Hepatocyte (in vitro differentiated cells): ENCODE measurements around the gene IRX1. TPM values are rescaled to one million over a fixed set of nuclear protein-coding genes. Genes with fewer than 3 reads are reported as not detected.

Source experiments
- DNase-seq: peaks from one replicate; pipeline ENCODE4 v3.0.0-alpha.2; 2016; ENCODE audit warnings: low spot score
- H2AFZ ChIP-seq: fragments of 200-600 bp; sonication (generic); 2 replicates; pipeline ENCODE4 v1.6.0; 2016; ENCODE audit warnings: antibody characterized with exemption, mild to moderate bottlenecking
- H3K27ac ChIP-seq: fragments of 200-600 bp; sonication (generic); 2 replicates; pipeline ENCODE4 v1.5.1; 2016; ENCODE audit warnings: mild to moderate bottlenecking
- H3K27me3 ChIP-seq: fragments of 200-600 bp; sonication (generic); 2 replicates; pipeline ENCODE4 v1.6.1; 2016
- H3K36me3 ChIP-seq: fragments of 200-600 bp; sonication (generic); replicated peaks from 2 replicates; pipeline ENCODE4 v1.5.1; 2016; ENCODE audit warnings: low read depth; ENCODE audit not compliant: insufficient read depth
- H3K4me1 ChIP-seq: fragments of 200-600 bp; sonication (generic); 2 replicates; pipeline ENCODE4 v1.5.1; 2016; ENCODE audit warnings: mild to moderate bottlenecking, moderate library complexity; ENCODE audit not compliant: insufficient read depth
- H3K4me2 ChIP-seq: fragments of 200-600 bp; sonication (generic); 2 replicates; pipeline ENCODE4 v1.6.0; 2016
- H3K4me3 ChIP-seq: fragments of 200-600 bp; sonication (generic); 2 replicates; pipeline ENCODE4 v1.5.1; 2016; ENCODE audit warnings: mild to moderate bottlenecking
- H3K79me2 ChIP-seq: fragments of 200-600 bp; sonication (generic); 2 replicates; pipeline ENCODE4 v1.6.0; 2017; ENCODE audit warnings: mild to moderate bottlenecking
- H3K9me2 ChIP-seq: fragments of 200-600 bp; sonication (generic); replicated peaks from 2 replicates; pipeline ENCODE4 v1.6.0; 2017; ENCODE audit warnings: mild to moderate bottlenecking; ENCODE audit not compliant: insufficient read depth
- H3K9me3 ChIP-seq: fragments of 200-600 bp; sonication (generic); 2 replicates; pipeline ENCODE4 v1.5.1; 2016; ENCODE audit warnings: low read depth, mild to moderate bottlenecking
- H4K20me1 ChIP-seq: fragments of 200-600 bp; sonication (generic); 2 replicates; pipeline ENCODE4 v1.6.0; 2016; ENCODE audit warnings: mild to moderate bottlenecking; ENCODE audit not compliant: insufficient read depth, poor library complexity, severe bottlenecking
- CTCF ChIP-seq: fragments of 200-600 bp; sonication (generic); IDR thresholded peaks from 2 replicates; pipeline ENCODE4 v1.5.1; 2016; ENCODE audit warnings: antibody characterized with exemption, mild to moderate bottlenecking; ENCODE audit not compliant: poor library complexity
- EZH2 ChIP-seq: fragments of 200-600 bp; sonication (generic); IDR thresholded peaks from 2 replicates; pipeline ENCODE4 v1.6.1; 2016; ENCODE audit warnings: antibody characterized with exemption, mild to moderate bottlenecking, borderline replicate concordance
- EZH2phosphoT487 ChIP-seq: fragments of 200-600 bp; sonication (generic); IDR thresholded peaks from one replicate; pipeline ENCODE4 v1.6.1; 2018; ENCODE audit warnings: antibody characterized with exemption, mild to moderate bottlenecking, low read depth, moderate library complexity; ENCODE audit not compliant: unreplicated experiment, severe bottlenecking
- whole genome bisulfite sequencing: methylation state at CpG from one replicate; pipeline ENCODE4 v1.1.6; 2016; ENCODE audit warnings: low lambda C conversion rate; ENCODE audit errors: missing lambda C conversion rate; 5-methylcytosine and 5-hydroxymethylcytosine counted together
- polyA plus RNA-seq: library from polyadenylated mRNA; unstranded; fragments of >200 nt; fragmentation: Nextera tagmentation; extraction: Ambion mirVana; gene quantifications from 2 replicates; pipeline ENCODE4 v1.2.1, GENCODE V29; 2016
- total RNA-seq: library from RNA; depleted of rRNA; stranded (reverse); fragments of >200 nt; gene quantifications from 2 replicates; pipeline ENCODE4 v1.2.3, GENCODE V29; 2014

The IRX1 gene
- total and polyA plus RNA-seq, 2 experiments from 2014 or later = 3.8 to 10.2 TPM

- Histone ChIP-seq H3K4me3 (no peak overlapping the region), H3K36me3 (no peaks in the 10 kb centered on the region)
Measured at GRCh38 chr5:3599226-3600105, 3.8 kb downstream of the IRX1 start.

GRCh38 chr5:3600106-3601060 lies 4.8 kb downstream of the IRX1 start:
- H3K4me1 ChIP-seq = peaks cover 13% of the 10 kb centered on the region
- H3K27me3 ChIP-seq = peaks cover 93% of the 10 kb centered on the region
- 5% methylated on average over 55 of the region's 71 CpGs for WGBS
- H3K27ac ChIP-seq = no peak overlapping the region
- no peak overlapping the region for H3K4me3 ChIP-seq
- H3K4me2 ChIP-seq = peak overlapping the region; percentile 76
- H4K20me1 ChIP-seq = no peaks in the 10 kb centered on the region
- H3K79me2 ChIP-seq = no peaks in the 10 kb centered on the region
- H2AFZ ChIP-seq = no peak overlapping the region
- TF ChIP-seq CTCF = no peak
- TF ChIP-seq EZH2phosphoT487 = peak; percentile 17
- peak; percentile 84 for TF ChIP-seq EZH2
- no peaks in the 10 kb centered on the region for H3K9me2 ChIP-seq
- DNase-seq = no peak
- no peaks in the 10 kb centered on the region for H3K9me3 ChIP-seq
- H3K36me3 ChIP-seq = no peaks in the 10 kb centered on the region

More at GRCh38 chr5:3599226-3600105, 3.8 kb downstream of the IRX1 start:
- peaks cover 93% of the 10 kb centered on the region for H3K27me3 ChIP-seq
- H3K79me2 ChIP-seq = no peaks in the 10 kb centered on the region
- no peaks in the 10 kb centered on the region for H3K9me2 ChIP-seq
- no peaks in the 10 kb centered on the region for H4K20me1 ChIP-seq
- peak overlapping the region; percentile 76 for H3K4me2 ChIP-seq
- 13% methylated on average over 75 of the region's 86 CpGs for WGBS
- no peak for DNase-seq
- no peak overlapping the region for H3K27ac ChIP-seq
- peaks cover 17% of the 10 kb centered on the region for H3K4me1 ChIP-seq
- TF ChIP-seq CTCF (peak; percentile 27), EZH2phosphoT487 (no peak), EZH2 (peak; percentile 3)
- H2AFZ ChIP-seq = no peak overlapping the region
- no peaks in the 10 kb centered on the region for H3K9me3 ChIP-seq

GRCh38 chr5:3601061-3601710 lies 5.6 kb downstream of the IRX1 start:
- H3K4me3 ChIP-seq = no peak overlapping the region
- WGBS = 11% methylated on average over 22 of the region's 23 CpGs
- H3K27me3 ChIP-seq = peaks cover 99% of the 10 kb centered on the region

More at GRCh38 chr5:3601061-3601710, 5.6 kb downstream of the IRX1 start:
- TF ChIP-seq EZH2 = no peak
- TF ChIP-seq CTCF = no peak
- peak; percentile 61 for TF ChIP-seq EZH2phosphoT487
- no peaks in the 10 kb centered on the region for H3K9me2 ChIP-seq
- H2AFZ ChIP-seq = peak overlapping the region; percentile 4
- H3K36me3 ChIP-seq = no peaks in the 10 kb centered on the region
- peak overlapping the region; percentile 76 for H3K4me2 ChIP-seq
- H3K4me1 ChIP-seq = peaks cover 13% of the 10 kb centered on the region
- H3K27ac ChIP-seq = no peak overlapping the region
- no peaks in the 10 kb centered on the region for H3K9me3 ChIP-seq
- H4K20me1 ChIP-seq = no peaks in the 10 kb centered on the region
- no peak for DNase-seq
- no peaks in the 10 kb centered on the region for H3K79me2 ChIP-seq
